Fibroblast of lung (primary cell): ENCODE results near the gene THEMIS2. TPM values are rescaled to one million over a fixed set of nuclear protein-coding genes. Genes with fewer than 3 reads are reported as not detected.
"Not testable (repeated sequence)": the region's sequence is repeated elsewhere in the genome, so short reads cannot be mapped to it uniquely, and the experiment has no call there.

ENCODE experiments used
- DNase-seq, 2 donors: peaks; one replicate each; pipeline versions ENCODE4 v3.0.0 to v3.0.0-alpha.2; 2010; ENCODE audit warnings: low read depth in 2 of 2
- H2AFZ ChIP-seq: 2 replicates; pipeline ENCODE4 v1.5.1; 2012; ENCODE audit warnings: low read length, control low read depth, inconsistent platforms
- H3K27ac ChIP-seq: 2 replicates; pipeline ENCODE4 v1.5.1; 2011; ENCODE audit warnings: low read length, control low read depth; ENCODE audit not compliant: insufficient read depth
- H3K27me3 ChIP-seq: 2 replicates; pipeline ENCODE4 v1.5.1; 2011; ENCODE audit warnings: mild to moderate bottlenecking, low read length; ENCODE audit not compliant: control insufficient read depth, insufficient read depth
- H3K36me3 ChIP-seq: 2 replicates; pipeline ENCODE4 v1.5.1; 2011; ENCODE audit warnings: low read length; ENCODE audit not compliant: control insufficient read depth, insufficient read depth
- H3K4me1 ChIP-seq: 2 replicates; pipeline ENCODE4 v1.5.1; 2011; ENCODE audit warnings: low read length; ENCODE audit not compliant: control insufficient read depth, insufficient read depth; ENCODE audit errors: extremely low read depth
- H3K4me2 ChIP-seq: 2 replicates; pipeline ENCODE4 v1.5.1; 2011; ENCODE audit warnings: low read length, control low read depth; ENCODE audit not compliant: insufficient read depth; ENCODE audit errors: extremely low read depth
- H3K4me3 ChIP-seq, 4 experiments: fragments of 200-600 bp in 1 of 4; sonication (generic) in 1 of 4; replicated peaks in 1 of 4; 2 replicates each; pipeline ENCODE4 v1.5.1; 2011 to 2016; ENCODE audit warnings: low read length in 4 of 4, low read depth in 3 of 4, mild to moderate bottlenecking in 3 of 4, control low read depth in 2 of 4, inconsistent platforms in 1 of 4, mixed read lengths in 1 of 4; ENCODE audit not compliant: insufficient read depth in 1 of 4; ENCODE audit errors: control extremely low read depth in 1 of 4
- H3K79me2 ChIP-seq: 2 replicates; pipeline ENCODE4 v1.5.1; 2012; ENCODE audit warnings: mild to moderate bottlenecking, low read length, inconsistent platforms; ENCODE audit not compliant: control insufficient read depth, insufficient read depth
- H3K9ac ChIP-seq: 2 replicates; pipeline ENCODE4 v1.5.1; 2011; ENCODE audit warnings: mild to moderate bottlenecking, low read length, control low read depth; ENCODE audit not compliant: insufficient read depth
- H3K9me3 ChIP-seq: 2 replicates; pipeline ENCODE4 v1.5.1; 2012; ENCODE audit warnings: low read depth, low read length; ENCODE audit not compliant: control insufficient read depth, insufficient read depth
- H4K20me1 ChIP-seq: 2 replicates; pipeline ENCODE4 v1.5.1; 2011; ENCODE audit warnings: low read length; ENCODE audit not compliant: control insufficient read depth, insufficient read depth; ENCODE audit errors: extremely low read depth
- EZH2 ChIP-seq: IDR thresholded peaks from 2 replicates; pipeline ENCODE4 v1.5.1; 2012; ENCODE audit warnings: low read length, control low read depth, mild to moderate bottlenecking; ENCODE audit errors: missing control alignments
- polyA plus RNA-seq, 2 donors: library from polyadenylated mRNA; depleted of rRNA in 1 of 2; stranded (reverse) in 1 of 2; unstranded in 1 of 2; fragments of >200 nt; gene quantifications; 2 replicates each; pipeline ENCODE4 v1.2.1, GENCODE V29; 2011 to 2012; ENCODE audit warnings: missing spikeins in 1 of 2
- total RNA-seq: library from RNA; depleted of rRNA; stranded (reverse); fragments of >200 nt; gene quantifications from 2 replicates; pipeline ENCODE4 v1.2.1, GENCODE V29; 2014
- TF ChIP-seq, protein P1 (sequence below), 2 donors: IDR thresholded peaks in 1 of 2; conservative IDR thresholded peaks in 1 of 2; 1 replicate in 1 of 2; 2 replicates in 1 of 2; pipeline ENCODE4 v1.5.1; 2011 to 2012; ENCODE audit warnings: low read length in 2 of 2, control low read depth in 1 of 2, inconsistent platforms in 1 of 2, low read depth in 1 of 2, mild to moderate bottlenecking in 1 of 2

Gene THEMIS2
- total and polyA plus RNA-seq, 2 donors (not counting 1 experiment from before 2014, with no cell fraction given), result 4.0 to 43.6 TPM

DNA sequence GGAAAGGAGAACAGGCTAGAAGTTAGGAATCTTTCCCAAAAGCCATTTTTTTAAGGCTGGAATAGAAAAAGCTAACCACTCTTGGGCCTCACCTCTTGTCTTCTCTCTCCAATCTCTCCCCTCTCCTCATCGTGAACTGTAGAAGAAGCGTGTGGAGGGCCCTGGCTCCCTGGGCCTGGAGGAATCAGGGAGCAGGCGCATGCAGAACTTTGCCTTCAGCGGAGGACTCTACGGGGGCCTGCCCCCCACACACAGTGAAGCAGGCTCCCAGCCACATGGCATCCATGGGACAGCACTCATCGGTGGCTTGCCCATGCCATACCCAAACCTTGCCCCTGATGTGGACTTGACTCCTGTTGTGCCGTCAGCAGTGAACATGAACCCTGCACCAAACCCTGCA, 22.4 kb upstream of the THEMIS2 start:
- no peak for TF ChIP-seq EZH2
- TF ChIP-seq, protein P1, sequence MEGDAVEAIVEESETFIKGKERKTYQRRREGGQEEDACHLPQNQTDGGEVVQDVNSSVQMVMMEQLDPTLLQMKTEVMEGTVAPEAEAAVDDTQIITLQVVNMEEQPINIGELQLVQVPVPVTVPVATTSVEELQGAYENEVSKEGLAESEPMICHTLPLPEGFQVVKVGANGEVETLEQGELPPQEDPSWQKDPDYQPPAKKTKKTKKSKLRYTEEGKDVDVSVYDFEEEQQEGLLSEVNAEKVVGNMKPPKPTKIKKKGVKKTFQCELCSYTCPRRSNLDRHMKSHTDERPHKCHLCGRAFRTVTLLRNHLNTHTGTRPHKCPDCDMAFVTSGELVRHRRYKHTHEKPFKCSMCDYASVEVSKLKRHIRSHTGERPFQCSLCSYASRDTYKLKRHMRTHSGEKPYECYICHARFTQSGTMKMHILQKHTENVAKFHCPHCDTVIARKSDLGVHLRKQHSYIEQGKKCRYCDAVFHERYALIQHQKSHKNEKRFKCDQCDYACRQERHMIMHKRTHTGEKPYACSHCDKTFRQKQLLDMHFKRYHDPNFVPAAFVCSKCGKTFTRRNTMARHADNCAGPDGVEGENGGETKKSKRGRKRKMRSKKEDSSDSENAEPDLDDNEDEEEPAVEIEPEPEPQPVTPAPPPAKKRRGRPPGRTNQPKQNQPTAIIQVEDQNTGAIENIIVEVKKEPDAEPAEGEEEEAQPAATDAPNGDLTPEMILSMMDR (conservative IDR thresholded peaks at IDR 0.05 in 1 of 2, IDR thresholded peaks at IDR 0.05 in 1 of 2; ENCODE audit: low read depth in 1 of 2, low read length in 2 of 2), result no peak
- Histone ChIP-seq H3K9ac (no peak overlapping the region), H3K27me3 (no peaks in the 10 kb centered on the region), H3K36me3 (peaks cover 5% of the 10 kb centered on the region), H3K79me2 (no peaks in the 10 kb centered on the region), H4K20me1 (no peaks in the 10 kb centered on the region), H3K27ac (no peak overlapping the region), H3K4me1 (no peaks in the 10 kb centered on the region), H2AFZ (no peak overlapping the region), H3K9me3 (no peaks in the 10 kb centered on the region), H3K4me2 (no peak overlapping the region), H3K4me3 (no peak overlapping the region)
- DNase-seq, result no peak

DNA sequence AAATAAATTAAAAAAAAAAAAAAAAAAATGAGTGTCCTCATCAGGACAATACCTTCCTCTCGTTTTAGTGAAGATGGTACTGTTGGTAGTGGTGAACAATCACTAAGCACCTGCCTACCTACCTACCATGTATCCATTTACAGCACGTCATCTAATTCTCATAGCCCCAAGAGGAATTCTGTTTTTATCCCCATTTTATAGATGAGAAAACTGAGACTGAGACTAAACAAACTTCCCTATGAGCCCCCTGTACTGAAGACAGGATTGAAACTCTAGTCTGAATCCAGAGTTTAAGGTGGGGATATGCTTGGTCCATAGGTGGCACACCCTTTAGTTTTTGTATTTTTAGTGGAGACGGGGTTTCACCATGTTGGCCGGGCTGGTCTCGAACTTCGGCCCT, 17.3 kb upstream of the THEMIS2 start:
- no peak overlapping the region for H3K4me3 ChIP-seq
- H3K79me2 ChIP-seq, result no peaks in the 10 kb centered on the region
- no peaks in the 10 kb centered on the region for H4K20me1 ChIP-seq
- no peaks in the 10 kb centered on the region for H3K9me3 ChIP-seq
- H3K4me1 ChIP-seq, result no peaks in the 10 kb centered on the region
- TF ChIP-seq, protein P1 (conservative IDR thresholded peaks at IDR 0.05 in 1 of 2, IDR thresholded peaks at IDR 0.05 in 1 of 2; ENCODE audit: low read depth in 1 of 2, low read length in 2 of 2), result no peak
- TF ChIP-seq EZH2, result no peak
- no peak overlapping the region for H3K4me2 ChIP-seq
- no peak overlapping the region for H3K9ac ChIP-seq
- no peak overlapping the region for H2AFZ ChIP-seq
- no peaks in the 10 kb centered on the region for H3K27me3 ChIP-seq
- DNase-seq, result no peak
- no peak overlapping the region for H3K27ac ChIP-seq
- no peaks in the 10 kb centered on the region for H3K36me3 ChIP-seq

DNA sequence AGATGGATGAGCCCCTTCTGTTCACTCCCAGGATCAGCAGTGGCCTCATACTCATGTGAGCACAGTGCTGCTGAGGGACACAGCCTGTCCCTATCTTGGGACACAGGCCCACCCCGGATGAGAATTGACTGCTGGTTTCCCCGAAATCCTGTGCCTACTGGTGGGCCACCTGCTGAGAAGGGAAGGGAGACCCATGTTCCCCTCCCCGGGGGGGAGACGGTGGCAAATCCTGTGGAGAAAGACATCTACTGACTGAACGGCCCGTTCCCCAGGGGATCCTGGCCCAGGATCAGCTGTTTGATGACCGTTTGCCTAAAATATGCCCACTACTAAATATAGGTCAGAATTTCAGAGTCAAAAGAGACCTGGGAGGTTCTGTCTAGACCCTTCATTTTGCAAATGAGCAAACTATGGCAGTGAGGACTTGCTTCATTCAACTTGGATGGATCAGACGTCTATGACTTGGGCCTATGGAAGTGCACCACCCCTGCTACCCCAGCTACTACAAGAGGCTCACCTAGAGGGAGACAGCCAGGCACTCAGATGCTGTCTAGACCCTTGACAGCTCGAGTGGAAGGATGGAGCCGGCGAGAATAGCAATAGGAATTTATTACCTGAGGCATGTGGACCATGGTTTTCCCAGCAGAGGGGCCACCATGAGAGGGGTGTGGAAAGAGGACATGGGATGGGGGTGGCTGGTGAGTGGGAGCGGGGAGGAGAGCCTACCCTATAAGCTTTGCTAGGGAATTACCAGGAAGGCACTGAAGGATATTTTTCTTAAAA, 15.6 kb upstream of the THEMIS2 start:
- no peak for DNase-seq
- Histone ChIP-seq H3K79me2 (no peaks in the 10 kb centered on the region), H3K27ac (no peak overlapping the region), H4K20me1 (no peaks in the 10 kb centered on the region), H3K27me3 (no peaks in the 10 kb centered on the region), H3K9ac (no peak overlapping the region), H3K4me2 (no peak overlapping the region), H2AFZ (no peak overlapping the region), H3K4me3 (no peak overlapping the region), H3K36me3 (no peaks in the 10 kb centered on the region), H3K9me3 (no peaks in the 10 kb centered on the region), H3K4me1 (no peaks in the 10 kb centered on the region)
- TF ChIP-seq EZH2, result no peak
- TF ChIP-seq, protein P1 (conservative IDR thresholded peaks at IDR 0.05 in 1 of 2, IDR thresholded peaks at IDR 0.05 in 1 of 2; ENCODE audit: low read depth in 1 of 2, low read length in 2 of 2), result no peak

DNA sequence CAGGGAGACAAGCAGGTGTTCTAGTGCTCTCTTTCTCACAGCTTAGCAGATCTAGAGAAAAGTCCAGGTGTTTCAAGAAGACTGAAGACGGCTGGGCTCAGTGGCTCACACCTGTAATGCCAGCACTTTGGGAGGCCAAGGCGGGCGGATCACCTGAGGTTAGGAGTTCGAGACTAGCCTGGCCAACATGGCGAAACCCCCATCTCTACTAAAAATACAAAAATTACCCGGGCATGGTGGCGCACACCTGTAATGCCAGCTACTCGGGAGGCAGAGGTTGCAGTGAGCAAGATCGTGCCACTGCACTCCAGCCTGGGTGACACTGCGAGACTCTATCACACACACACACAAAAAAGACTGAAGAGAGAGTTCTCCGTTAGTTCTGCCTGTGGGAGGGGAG, 14.8 kb upstream of the THEMIS2 start:
- H3K27me3 ChIP-seq, H3K27ac ChIP-seq, H3K4me1 ChIP-seq, DNase-seq, H3K4me3 ChIP-seq, H2AFZ ChIP-seq, H3K9ac ChIP-seq, H3K79me2 ChIP-seq, H3K9me3 ChIP-seq, H3K4me2 ChIP-seq, H3K36me3 ChIP-seq, H4K20me1 ChIP-seq: not testable (repeated sequence)
